HepG2 (cell line): ENCODE results near the gene SLC2A11. TPM values are rescaled to one million over a fixed set of nuclear protein-coding genes. Genes with fewer than 3 reads are reported as not detected.

Experiments used
- ATAC-seq: fragments of 200-7000 bp; cut with Tn5 transposase; 3 replicates; pipeline ENCODE4 v1.9.1; 2020; ENCODE audit warnings: mild to moderate bottlenecking, moderate library complexity
- BruUV-seq: library from RNA; stranded (reverse); fragments of 400-500 nt; replicated peaks from 2 replicates; lab custom pipeline; 2021; lab: Mats Ljungman, UMichigan
- CTCF ChIA-PET: fragments of 300-600 bp; formaldehyde crosslinking; extraction: SDS; loops from one replicate; lab custom pipeline; 2021; ENCODE audit warnings: low total read pairs, inconsistent platforms, low intra/inter-chr PET ratio; lab: Yijun Ruan, JAX
- POLR2A ChIA-PET: fragments of 350-600 bp; sonication (Branson Sonifier 250); formaldehyde crosslinking; loops from one replicate; lab custom pipeline; 2020; ENCODE audit warnings: antibody characterized with exemption, inconsistent platforms; lab: Yijun Ruan, JAX
- DNase-seq: peaks from one replicate; pipeline ENCODE4 v3.0.0-alpha.2; 2015; ENCODE audit warnings: low spot score
- FAIRE-seq: peaks from 3 replicates; lab custom pipeline; 2011; peaks lifted over from hg19 to GRCh38; lab: Jason Lieb, UNC
- H2AFZ ChIP-seq: one replicate; pipeline ENCODE4 v1.6.1; 2011; ENCODE audit warnings: low read length, inconsistent platforms
- H3K27ac ChIP-seq: fragments of 300-600 bp; 3 replicates; pipeline ENCODE4 v1.8.0; 2011; ENCODE audit warnings: mixed run types, mild to moderate bottlenecking, mixed read lengths, low read length, inconsistent platforms; ENCODE audit not compliant: insufficient read depth; ENCODE audit errors: extremely low read length
- H3K27me3 ChIP-seq, 2 experiments: fragments of 200-600 bp in 1 of 2; 2 replicates in 1 of 2; 3 replicates in 1 of 2; pipeline versions ENCODE4 v1.6.0 to v1.8.0; 2011; ENCODE audit warnings: low read length in 2 of 2, mild to moderate bottlenecking in 2 of 2, moderate library complexity in 2 of 2, inconsistent platforms in 1 of 2; ENCODE audit not compliant: insufficient read depth in 2 of 2, control insufficient read depth in 1 of 2
- H3K36me3 ChIP-seq, 2 experiments: fragments of 200-600 bp in 1 of 2; replicated peaks in 1 of 2; 2 replicates in 1 of 2; 3 replicates in 1 of 2; pipeline versions ENCODE4 v1.5.1 to v1.8.0; 2011; ENCODE audit warnings: low read length in 2 of 2, inconsistent platforms in 1 of 2; ENCODE audit not compliant: insufficient read depth in 2 of 2, control insufficient read depth in 1 of 2
- H3K4me1 ChIP-seq: 2 replicates; pipeline ENCODE4 v1.5.1; 2012; ENCODE audit warnings: low read length, inconsistent platforms; ENCODE audit not compliant: insufficient read depth
- H3K4me2 ChIP-seq: 2 replicates; pipeline ENCODE4 v1.6.0; 2011; ENCODE audit warnings: low read depth, low read length, inconsistent platforms
- H3K4me3 ChIP-seq, 3 experiments: fragments of 200-600 bp in 1 of 3; sonication (generic), shearing (Covaris generic) in 1 of 3; replicated peaks in 1 of 3; 2 replicates each; pipeline ENCODE4 v1.5.1; 2011 to 2016; ENCODE audit warnings: low read length in 3 of 3, inconsistent platforms in 2 of 3, low read depth in 2 of 3, mild to moderate bottlenecking in 2 of 3, control low read depth in 1 of 3, mixed read lengths in 1 of 3; ENCODE audit not compliant: insufficient read depth in 1 of 3
- H3K79me2 ChIP-seq: one replicate; pipeline ENCODE4 v1.6.1; 2011; ENCODE audit warnings: low read length, inconsistent platforms; ENCODE audit not compliant: insufficient read depth
- H3K9ac ChIP-seq: 2 replicates; pipeline ENCODE4 v1.6.0; 2011; ENCODE audit warnings: mild to moderate bottlenecking, low read depth, low read length, inconsistent platforms; ENCODE audit not compliant: insufficient read depth
- H3K9me3 ChIP-seq: 2 replicates; pipeline ENCODE4 v1.5.1; 2012; ENCODE audit warnings: mild to moderate bottlenecking, low read length
- H4K20me1 ChIP-seq: 2 replicates; pipeline ENCODE4 v1.6.0; 2011; ENCODE audit warnings: inconsistent platforms, mild to moderate bottlenecking, low read length, moderate library complexity; ENCODE audit not compliant: insufficient read depth
- ATF7 ChIP-seq, 2 experiments: fragments of 450-650 bp in 1 of 2; sonication (generic) in 1 of 2; formaldehyde crosslinking in 1 of 2; IDR thresholded peaks; 2 replicates each; pipeline versions ENCODE4 v1.4.0 to v1.6.1; 2016 to 2020; ENCODE audit warnings: antibody characterized with exemption in 1 of 2, mild to moderate bottlenecking in 1 of 2, missing genetic modification reagents in 1 of 2
- CC2D1A ChIP-seq: sonication (generic); formaldehyde crosslinking; IDR thresholded peaks from 2 replicates; pipeline ENCODE4 v1.8.1; 2023; ENCODE audit warnings: mild to moderate bottlenecking, missing genetic modification reagents
- ELF4 ChIP-seq: sonication (generic); formaldehyde crosslinking; IDR thresholded peaks from 2 replicates; pipeline ENCODE4 v1.5.0; 2020; ENCODE audit warnings: missing genetic modification reagents, mild to moderate bottlenecking, moderate library complexity, borderline replicate concordance
- HOXD1 ChIP-seq: sonication (generic); formaldehyde crosslinking; IDR thresholded peaks from 2 replicates; pipeline ENCODE4 v1.5.0; 2020; ENCODE audit warnings: missing genetic modification reagents
- ISX ChIP-seq: sonication (generic); formaldehyde crosslinking; conservative IDR thresholded peaks from 2 replicates; pipeline ENCODE4 v1.5.0; 2020; ENCODE audit warnings: missing genetic modification reagents
- REPIN1 ChIP-seq: sonication (generic); formaldehyde crosslinking; IDR thresholded peaks from 2 replicates; pipeline ENCODE4 v1.8.0; 2022; ENCODE audit warnings: missing genetic modification reagents, low read depth, mild to moderate bottlenecking, borderline replicate concordance
- THYN1 ChIP-seq: sonication (generic); formaldehyde crosslinking; IDR thresholded peaks from 2 replicates; pipeline ENCODE4 v1.8.1; 2023; ENCODE audit warnings: low read depth, mild to moderate bottlenecking, moderate library complexity, missing genetic modification reagents, borderline replicate concordance
- TOPORS ChIP-seq: sonication (generic); formaldehyde crosslinking; IDR thresholded peaks from 2 replicates; pipeline ENCODE4 v1.8.0; 2023; ENCODE audit warnings: mild to moderate bottlenecking, missing genetic modification reagents
- ZNF160 ChIP-seq: sonication (generic); formaldehyde crosslinking; IDR thresholded peaks from 2 replicates; pipeline ENCODE4 v1.8.0; 2022; ENCODE audit warnings: mild to moderate bottlenecking, inconsistent platforms, missing genetic modification reagents
- ZNF709 ChIP-seq: sonication (generic); formaldehyde crosslinking; IDR thresholded peaks from 2 replicates; pipeline ENCODE4 v1.5.0; 2020; ENCODE audit warnings: mild to moderate bottlenecking, missing genetic modification reagents
- ZNF891 ChIP-seq: sonication (generic); formaldehyde crosslinking; IDR thresholded peaks from 2 replicates; pipeline ENCODE4 v1.5.0; 2020; ENCODE audit warnings: mild to moderate bottlenecking, missing genetic modification reagents
- ZZZ3 ChIP-seq: sonication (generic); formaldehyde crosslinking; IDR thresholded peaks from 2 replicates; pipeline ENCODE4 v1.4.0; 2020; ENCODE audit warnings: missing genetic modification reagents, mild to moderate bottlenecking, borderline replicate concordance
- WGBS: methylation state at CpG from one replicate; pipeline ENCODE4 v1.1.6; 2017; ENCODE audit warnings: low lambda C conversion rate; 5-methylcytosine and 5-hydroxymethylcytosine counted together
- in situ Hi-C: cut with HindIII; loops from 2 replicates; pipeline ENCODE4 v1.10.0; 2017; ENCODE audit warnings: low pct_unique_long_range_greater_than_20kb; ENCODE audit not compliant: extremely low pct_ligation_motif_present
- intact Hi-C: fragments of 100-400 bp; cut with micrococcal nuclease; formaldehyde crosslinking; loops from one replicate; pipeline ENCODE4 v1.10.0; 2022; ENCODE audit not compliant: unreplicated experiment
- polyA plus RNA-seq, 8 experiments: library from polyadenylated mRNA; depleted of rRNA in 3 of 8; stranded (reverse) in 7 of 8; unstranded in 1 of 8; fragments of >200 nt; fragmentation: Illumina TruSeq in 4 of 8; extraction: Trizol in 4 of 8; gene quantifications; 2 replicates each; pipeline versions ENCODE4 v1.2.1 to v1.2.3, GENCODE V29; 2011 to 2016; ENCODE audit warnings: low read depth in 4 of 8, missing spikeins in 1 of 8, mixed read lengths in 1 of 8; ENCODE audit not compliant: insufficient read depth in 1 of 8
- total RNA-seq, 5 experiments: library from RNA; depleted of rRNA; stranded (reverse); fragments of >200 nt; fragmentation: Illumina TruSeq; extraction: Trizol; gene quantifications; 2 replicates each; pipeline ENCODE4 v1.2.3, GENCODE V29; 2016; ENCODE audit warnings: low read depth in 1 of 5
- TF ChIP-seq, protein P1 (sequence below): IDR thresholded peaks from 2 replicates; pipeline ENCODE4 v1.6.1; 2012; ENCODE audit warnings: low read length, improper control_type of control experiment
- TF ChIP-seq, protein P2 (sequence below): sonication (generic); formaldehyde crosslinking; IDR thresholded peaks from 2 replicates; pipeline ENCODE4 v1.4.0; 2020; ENCODE audit warnings: missing genetic modification reagents

SLC2A11 gene
- total and polyA plus RNA-seq, 2 of the 13 experiments (the other 11 are each of a cell fraction or from before 2014, with no cell fraction given) = 15.2 to 15.4 TPM

DNA sequence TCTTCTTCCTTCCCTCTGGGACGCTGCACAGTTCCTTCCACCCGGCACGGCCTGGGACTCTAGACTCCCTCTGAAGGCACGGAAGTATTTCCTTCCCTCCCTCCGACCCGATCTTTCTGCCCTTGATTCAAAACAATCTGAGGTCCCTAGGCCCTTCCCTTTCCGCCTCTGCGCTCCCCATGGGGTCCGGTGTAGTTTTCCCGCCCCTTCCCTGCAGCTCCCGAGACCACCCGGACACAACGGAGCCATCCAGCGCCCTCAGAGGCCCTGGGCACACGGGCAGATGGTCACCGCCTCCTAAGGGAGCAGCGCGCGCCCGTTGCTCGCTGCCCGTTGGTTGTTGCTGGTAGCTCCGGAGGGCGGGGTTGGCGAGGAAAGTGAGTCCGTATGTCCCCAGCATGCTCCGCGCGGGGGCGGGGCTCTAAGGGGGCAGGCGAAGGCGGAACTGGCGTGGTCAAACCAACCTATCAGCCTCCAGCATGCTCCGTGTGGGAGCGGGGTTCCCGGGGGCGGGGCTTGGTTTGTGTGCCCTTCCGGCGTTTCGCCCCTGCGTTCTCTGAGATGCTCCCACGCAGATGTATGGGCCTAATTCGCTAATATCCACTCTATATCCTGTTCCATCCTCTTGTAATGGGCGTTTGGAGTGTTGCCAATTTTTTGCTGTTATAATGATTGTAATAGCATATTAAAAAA is 56.1 kb downstream of the SLC2A11 start:
- peak overlapping the region; percentile 84 for H3K4me2 ChIP-seq
- in situ Hi-C loops = no loop called here
- intact Hi-C loops = no loop called here
- DNase-seq (peak; percentile 98), ATAC-seq (peak; percentile 98), FAIRE-seq (peak; percentile 63)
- H3K27me3 ChIP-seq = no peaks in the 10 kb centered on the region; a peak in 1 of 5 replicates
- H3K79me2 ChIP-seq = no peaks in the 10 kb centered on the region
- H3K27ac ChIP-seq = peak overlapping the region; percentile 90
- H3K36me3 ChIP-seq = peaks cover 1 to 6% of the 10 kb centered on the region in 2 experiments; a peak in 3 of 5 replicates
- ChIA-PET CTCF (no interaction called here), POLR2A (interaction anchor here (0.7 to 6.9 kb wide), 13 partner anchors 9 to 1216 kb away, joined by 3 to 84 read pairs (median 6); partner anchors contain the start of genes CABIN1, MIF and SLC2A11)
- H3K9ac ChIP-seq = peak overlapping the region; percentile 91
- H3K4me3 ChIP-seq = peak overlapping the region; percentile 58 to 77 (median 61)
- no peak overlapping the region for H2AFZ ChIP-seq
- no TSS peak for BruUV-seq
- 8% methylated on average over 24 of the region's 44 CpGs for WGBS
- H3K4me1 ChIP-seq = peaks cover 36% of the 10 kb centered on the region
- no peaks in the 10 kb centered on the region for H4K20me1 ChIP-seq
- H3K9me3 ChIP-seq = no peaks in the 10 kb centered on the region
- TF ChIP-seq CC2D1A (CRISPR knock-in tag) (no peak), ATF7 (IDR thresholded peaks at IDR 0.05) (no peak), ATF7 (CRISPR knock-in tag; IDR thresholded peaks at IDR 0.05) (no peak), ZNF891 (CRISPR knock-in tag) (peak; percentile 76; the same call in 1 of the 2 replicates), ZNF709 (CRISPR knock-in tag) (peak; percentile 77; the same call in 1 of the 2 replicates), ELF4 (CRISPR knock-in tag) (peak; percentile 95), THYN1 (CRISPR knock-in tag) (no peak), ZNF160 (CRISPR knock-in tag) (peak; percentile 77; the same call in 1 of the 2 replicates), TOPORS (CRISPR knock-in tag) (peak; percentile 51; the same call in 1 of the 2 replicates), REPIN1 (CRISPR knock-in tag) (peak; percentile 90), ZZZ3 (CRISPR knock-in tag) (no peak; the same call in 1 of the 2 replicates), ISX (no peak), HOXD1 (CRISPR knock-in tag) (peak; percentile 69; the same call in 1 of the 2 replicates)
- TF ChIP-seq, protein P1, sequence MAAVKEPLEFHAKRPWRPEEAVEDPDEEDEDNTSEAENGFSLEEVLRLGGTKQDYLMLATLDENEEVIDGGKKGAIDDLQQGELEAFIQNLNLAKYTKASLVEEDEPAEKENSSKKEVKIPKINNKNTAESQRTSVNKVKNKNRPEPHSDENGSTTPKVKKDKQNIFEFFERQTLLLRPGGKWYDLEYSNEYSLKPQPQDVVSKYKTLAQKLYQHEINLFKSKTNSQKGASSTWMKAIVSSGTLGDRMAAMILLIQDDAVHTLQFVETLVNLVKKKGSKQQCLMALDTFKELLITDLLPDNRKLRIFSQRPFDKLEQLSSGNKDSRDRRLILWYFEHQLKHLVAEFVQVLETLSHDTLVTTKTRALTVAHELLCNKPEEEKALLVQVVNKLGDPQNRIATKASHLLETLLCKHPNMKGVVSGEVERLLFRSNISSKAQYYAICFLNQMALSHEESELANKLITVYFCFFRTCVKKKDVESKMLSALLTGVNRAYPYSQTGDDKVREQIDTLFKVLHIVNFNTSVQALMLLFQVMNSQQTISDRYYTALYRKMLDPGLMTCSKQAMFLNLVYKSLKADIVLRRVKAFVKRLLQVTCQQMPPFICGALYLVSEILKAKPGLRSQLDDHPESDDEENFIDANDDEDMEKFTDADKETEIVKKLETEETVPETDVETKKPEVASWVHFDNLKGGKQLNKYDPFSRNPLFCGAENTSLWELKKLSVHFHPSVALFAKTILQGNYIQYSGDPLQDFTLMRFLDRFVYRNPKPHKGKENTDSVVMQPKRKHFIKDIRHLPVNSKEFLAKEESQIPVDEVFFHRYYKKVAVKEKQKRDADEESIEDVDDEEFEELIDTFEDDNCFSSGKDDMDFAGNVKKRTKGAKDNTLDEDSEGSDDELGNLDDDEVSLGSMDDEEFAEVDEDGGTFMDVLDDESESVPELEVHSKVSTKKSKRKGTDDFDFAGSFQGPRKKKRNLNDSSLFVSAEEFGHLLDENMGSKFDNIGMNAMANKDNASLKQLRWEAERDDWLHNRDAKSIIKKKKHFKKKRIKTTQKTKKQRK = no peak
- TF ChIP-seq, protein P2, sequence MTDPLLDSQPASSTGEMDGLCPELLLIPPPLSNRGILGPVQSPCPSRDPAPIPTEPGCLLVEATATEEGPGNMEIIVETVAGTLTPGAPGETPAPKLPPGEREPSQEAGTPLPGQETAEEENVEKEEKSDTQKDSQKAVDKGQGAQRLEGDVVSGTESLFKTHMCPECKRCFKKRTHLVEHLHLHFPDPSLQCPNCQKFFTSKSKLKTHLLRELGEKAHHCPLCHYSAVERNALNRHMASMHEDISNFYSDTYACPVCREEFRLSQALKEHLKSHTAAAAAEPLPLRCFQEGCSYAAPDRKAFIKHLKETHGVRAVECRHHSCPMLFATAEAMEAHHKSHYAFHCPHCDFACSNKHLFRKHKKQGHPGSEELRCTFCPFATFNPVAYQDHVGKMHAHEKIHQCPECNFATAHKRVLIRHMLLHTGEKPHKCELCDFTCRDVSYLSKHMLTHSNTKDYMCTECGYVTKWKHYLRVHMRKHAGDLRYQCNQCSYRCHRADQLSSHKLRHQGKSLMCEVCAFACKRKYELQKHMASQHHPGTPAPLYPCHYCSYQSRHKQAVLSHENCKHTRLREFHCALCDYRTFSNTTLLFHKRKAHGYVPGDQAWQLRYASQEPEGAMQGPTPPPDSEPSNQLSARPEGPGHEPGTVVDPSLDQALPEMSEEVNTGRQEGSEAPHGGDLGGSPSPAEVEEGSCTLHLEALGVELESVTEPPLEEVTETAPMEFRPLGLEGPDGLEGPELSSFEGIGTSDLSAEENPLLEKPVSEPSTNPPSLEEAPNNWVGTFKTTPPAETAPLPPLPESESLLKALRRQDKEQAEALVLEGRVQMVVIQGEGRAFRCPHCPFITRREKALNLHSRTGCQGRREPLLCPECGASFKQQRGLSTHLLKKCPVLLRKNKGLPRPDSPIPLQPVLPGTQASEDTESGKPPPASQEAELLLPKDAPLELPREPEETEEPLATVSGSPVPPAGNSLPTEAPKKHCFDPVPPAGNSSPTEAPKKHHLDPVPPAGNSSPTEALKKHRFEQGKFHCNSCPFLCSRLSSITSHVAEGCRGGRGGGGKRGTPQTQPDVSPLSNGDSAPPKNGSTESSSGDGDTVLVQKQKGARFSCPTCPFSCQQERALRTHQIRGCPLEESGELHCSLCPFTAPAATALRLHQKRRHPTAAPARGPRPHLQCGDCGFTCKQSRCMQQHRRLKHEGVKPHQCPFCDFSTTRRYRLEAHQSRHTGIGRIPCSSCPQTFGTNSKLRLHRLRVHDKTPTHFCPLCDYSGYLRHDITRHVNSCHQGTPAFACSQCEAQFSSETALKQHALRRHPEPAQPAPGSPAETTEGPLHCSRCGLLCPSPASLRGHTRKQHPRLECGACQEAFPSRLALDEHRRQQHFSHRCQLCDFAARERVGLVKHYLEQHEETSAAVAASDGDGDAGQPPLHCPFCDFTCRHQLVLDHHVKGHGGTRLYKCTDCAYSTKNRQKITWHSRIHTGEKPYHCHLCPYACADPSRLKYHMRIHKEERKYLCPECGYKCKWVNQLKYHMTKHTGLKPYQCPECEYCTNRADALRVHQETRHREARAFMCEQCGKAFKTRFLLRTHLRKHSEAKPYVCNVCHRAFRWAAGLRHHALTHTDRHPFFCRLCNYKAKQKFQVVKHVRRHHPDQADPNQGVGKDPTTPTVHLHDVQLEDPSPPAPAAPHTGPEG = no peak
